SU-DHL-6 (cell line): ENCODE results near the gene EPHA8.

Source experiments
- EZH2phosphoT487 ChIP-seq: fragments of 200-600 bp; sonication (generic), shearing (Covaris generic); conservative IDR thresholded peaks from 2 replicates; pipeline ENCODE4 v1.6.1; 2018; ENCODE audit warnings: mild to moderate bottlenecking, antibody characterized with exemption, low read length, moderate library complexity, mixed read lengths
- TF ChIP-seq, protein P1 (sequence below): fragments of 200-600 bp; sonication (generic); IDR thresholded peaks from one replicate; pipeline ENCODE4 v1.5.1; 2017; ENCODE audit warnings: antibody characterized with exemption, mild to moderate bottlenecking, low read length, moderate library complexity; ENCODE audit not compliant: insufficient read depth, poor library complexity, severe bottlenecking

DNA sequence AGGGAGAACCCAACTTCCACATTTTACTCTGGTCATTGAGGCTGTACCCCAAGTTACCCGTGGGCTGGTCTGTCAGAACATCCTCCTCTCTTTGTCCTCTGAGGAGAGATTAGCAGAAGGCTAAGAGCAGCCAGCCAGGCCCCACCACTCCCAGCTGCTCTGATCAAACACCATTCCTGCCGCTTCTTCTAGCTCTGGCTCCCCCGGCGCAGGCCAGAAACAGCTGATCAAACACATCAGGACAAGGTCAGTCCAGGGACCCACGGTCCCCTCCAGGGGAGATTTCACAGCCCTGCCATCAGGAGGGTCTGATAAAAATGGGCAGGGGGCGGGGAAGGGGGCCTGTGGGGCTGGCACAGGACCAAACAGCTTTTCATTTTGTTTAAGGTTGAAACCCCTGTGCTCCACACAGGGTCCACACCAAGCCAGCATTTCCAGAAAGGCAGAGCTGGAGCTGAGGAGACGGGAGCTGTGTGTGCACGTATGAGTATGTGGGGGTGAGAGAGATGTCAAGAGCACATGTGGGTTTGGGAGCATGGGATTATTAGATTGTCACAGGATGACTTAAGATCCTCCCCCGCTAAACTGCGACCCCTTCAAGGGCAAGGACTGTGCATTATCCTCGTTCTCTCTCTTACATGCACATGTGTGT is 29.9 kb upstream of the EPHA8 start:
- TF ChIP-seq, protein P1, sequence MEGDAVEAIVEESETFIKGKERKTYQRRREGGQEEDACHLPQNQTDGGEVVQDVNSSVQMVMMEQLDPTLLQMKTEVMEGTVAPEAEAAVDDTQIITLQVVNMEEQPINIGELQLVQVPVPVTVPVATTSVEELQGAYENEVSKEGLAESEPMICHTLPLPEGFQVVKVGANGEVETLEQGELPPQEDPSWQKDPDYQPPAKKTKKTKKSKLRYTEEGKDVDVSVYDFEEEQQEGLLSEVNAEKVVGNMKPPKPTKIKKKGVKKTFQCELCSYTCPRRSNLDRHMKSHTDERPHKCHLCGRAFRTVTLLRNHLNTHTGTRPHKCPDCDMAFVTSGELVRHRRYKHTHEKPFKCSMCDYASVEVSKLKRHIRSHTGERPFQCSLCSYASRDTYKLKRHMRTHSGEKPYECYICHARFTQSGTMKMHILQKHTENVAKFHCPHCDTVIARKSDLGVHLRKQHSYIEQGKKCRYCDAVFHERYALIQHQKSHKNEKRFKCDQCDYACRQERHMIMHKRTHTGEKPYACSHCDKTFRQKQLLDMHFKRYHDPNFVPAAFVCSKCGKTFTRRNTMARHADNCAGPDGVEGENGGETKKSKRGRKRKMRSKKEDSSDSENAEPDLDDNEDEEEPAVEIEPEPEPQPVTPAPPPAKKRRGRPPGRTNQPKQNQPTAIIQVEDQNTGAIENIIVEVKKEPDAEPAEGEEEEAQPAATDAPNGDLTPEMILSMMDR: no peak
- no peak for TF ChIP-seq EZH2phosphoT487
